ENCODE data around the gene MARCHF10.

DNA sequence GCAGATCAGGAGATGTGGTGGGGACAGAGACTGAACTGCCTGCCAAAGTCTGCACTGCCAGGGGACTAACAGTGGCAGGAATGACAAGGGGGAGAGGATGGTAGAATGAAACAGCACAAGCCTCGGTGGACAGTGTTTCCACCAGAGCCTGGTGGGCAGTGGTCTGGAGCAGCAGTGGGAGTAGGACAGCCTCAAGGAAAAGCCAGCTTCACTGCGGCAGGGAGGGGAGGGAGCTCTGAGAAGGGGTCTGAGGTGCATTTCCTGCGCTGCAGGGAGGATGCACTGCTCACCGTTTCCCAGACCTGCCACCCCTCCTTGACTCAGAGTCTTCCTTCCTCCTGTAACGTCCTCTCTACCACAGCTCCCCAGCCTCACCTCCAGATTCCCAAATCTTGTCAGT, 33.8 kb downstream of the MARCHF10 start:
- TF ChIP-seq, protein P1, sequence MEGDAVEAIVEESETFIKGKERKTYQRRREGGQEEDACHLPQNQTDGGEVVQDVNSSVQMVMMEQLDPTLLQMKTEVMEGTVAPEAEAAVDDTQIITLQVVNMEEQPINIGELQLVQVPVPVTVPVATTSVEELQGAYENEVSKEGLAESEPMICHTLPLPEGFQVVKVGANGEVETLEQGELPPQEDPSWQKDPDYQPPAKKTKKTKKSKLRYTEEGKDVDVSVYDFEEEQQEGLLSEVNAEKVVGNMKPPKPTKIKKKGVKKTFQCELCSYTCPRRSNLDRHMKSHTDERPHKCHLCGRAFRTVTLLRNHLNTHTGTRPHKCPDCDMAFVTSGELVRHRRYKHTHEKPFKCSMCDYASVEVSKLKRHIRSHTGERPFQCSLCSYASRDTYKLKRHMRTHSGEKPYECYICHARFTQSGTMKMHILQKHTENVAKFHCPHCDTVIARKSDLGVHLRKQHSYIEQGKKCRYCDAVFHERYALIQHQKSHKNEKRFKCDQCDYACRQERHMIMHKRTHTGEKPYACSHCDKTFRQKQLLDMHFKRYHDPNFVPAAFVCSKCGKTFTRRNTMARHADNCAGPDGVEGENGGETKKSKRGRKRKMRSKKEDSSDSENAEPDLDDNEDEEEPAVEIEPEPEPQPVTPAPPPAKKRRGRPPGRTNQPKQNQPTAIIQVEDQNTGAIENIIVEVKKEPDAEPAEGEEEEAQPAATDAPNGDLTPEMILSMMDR (IDR thresholded peaks at IDR 0.05), result no peak
- no peak for TF ChIP-seq POLR2A (IDR thresholded peaks at IDR 0.05)
